HEK293T (cell line): ENCODE results near the gene PPL.

Experiments
- ARNT ChIP-seq: fragments of 450-650 bp; IDR thresholded peaks from 2 replicates; pipeline ENCODE4 v1.6.1; 2017; ENCODE audit warnings: mild to moderate bottlenecking
- BHLHE40 ChIP-seq: fragments of 450-650 bp; IDR thresholded peaks from 2 replicates; pipeline ENCODE4 v1.6.1; 2016; ENCODE audit warnings: mild to moderate bottlenecking, moderate library complexity, borderline replicate concordance
- CTBP1 ChIP-seq: fragments of 450-650 bp; IDR thresholded peaks from 2 replicates; pipeline ENCODE4 v1.6.1; 2016; ENCODE audit warnings: borderline replicate concordance
- ELF4 ChIP-seq: fragments of 450-650 bp; IDR thresholded peaks from 2 replicates; pipeline ENCODE4 v1.6.1; 2017; ENCODE audit warnings: antibody characterized with exemption
- FOXM1 ChIP-seq: fragments of 450-650 bp; IDR thresholded peaks from 2 replicates; pipeline ENCODE4 v1.6.1; 2017; ENCODE audit warnings: mild to moderate bottlenecking, borderline replicate concordance
- HDGF ChIP-seq: fragments of 450-650 bp; IDR thresholded peaks from 2 replicates; pipeline ENCODE4 v1.6.1; 2017; ENCODE audit warnings: antibody characterized with exemption, borderline replicate concordance
- LEF1 ChIP-seq: fragments of 450-650 bp; IDR thresholded peaks from 2 replicates; pipeline ENCODE4 v1.6.1; 2017; ENCODE audit warnings: mild to moderate bottlenecking, borderline replicate concordance
- SP1 ChIP-seq: fragments of 450-650 bp; IDR thresholded peaks from 2 replicates; pipeline ENCODE4 v1.6.1; 2017
- ZNF384 ChIP-seq: fragments of 450-650 bp; IDR thresholded peaks from 2 replicates; pipeline ENCODE4 v1.6.1; 2016

DNA sequence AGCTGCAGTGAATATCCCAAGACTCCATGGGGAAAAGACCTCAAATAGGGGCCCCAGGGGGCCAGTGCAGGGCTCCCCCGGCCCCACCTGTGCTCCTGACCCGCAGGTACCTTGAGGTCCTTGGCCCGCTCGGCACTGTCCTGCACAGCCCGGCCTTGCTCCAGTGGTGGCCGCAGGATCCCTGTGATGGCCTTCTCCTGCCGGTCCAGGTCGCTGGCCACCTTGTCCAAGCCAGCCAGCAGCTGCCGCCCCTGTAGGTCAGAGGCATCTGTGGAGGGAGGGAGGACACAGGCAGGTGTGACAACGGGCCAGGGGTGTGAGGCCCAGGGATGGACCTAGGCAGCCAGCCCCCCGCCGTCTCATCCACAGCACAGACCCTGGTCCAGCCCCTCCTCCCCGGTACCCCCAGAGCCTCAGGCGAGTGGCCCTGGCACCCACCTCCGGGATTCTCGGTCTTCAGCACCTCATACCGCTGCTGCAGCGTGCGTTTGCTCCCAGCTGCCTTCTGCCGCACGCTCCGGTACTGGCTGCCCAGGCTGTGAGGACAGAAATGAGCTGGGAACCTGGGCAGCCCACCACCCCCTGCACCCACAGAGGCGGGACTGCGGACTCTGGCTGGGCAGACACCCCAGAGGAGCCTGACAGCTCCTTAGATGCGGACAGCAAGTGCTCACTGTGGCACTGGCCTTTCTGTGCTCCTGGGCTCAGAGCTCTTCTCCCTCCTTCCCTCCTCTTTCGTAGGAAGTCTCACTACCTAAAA lies 43.7 kb downstream of the PPL start:
- TF ChIP-seq ARNT (no peak), SP1 (no peak), FOXM1 (no peak), BHLHE40 (no peak), ELF4 (no peak), CTBP1 (no peak), ZNF384 (no peak), HDGF (no peak), LEF1 (no peak)
